Prostate gland (tissue), 2 donors: ENCODE data around the gene KREMEN1. TPM values are rescaled to one million over a fixed set of nuclear protein-coding genes. Genes with fewer than 3 reads are reported as not detected.

Experiments
- DNase-seq: peaks from one replicate; pipeline ENCODE4 v3.0.0-alpha.2; 2019; ENCODE audit warnings: low spot score
- H3K27ac ChIP-seq, 2 donors: fragments of 200-600 bp; sonication (generic); 2 replicates each; pipeline ENCODE4 v1.5.1; 2017 to 2019
- H3K27me3 ChIP-seq: fragments of 200-600 bp; sonication (generic); replicated peaks from 2 replicates; pipeline ENCODE4 v1.5.1; 2019; ENCODE audit not compliant: insufficient read depth
- H3K36me3 ChIP-seq, 2 donors: fragments of 200-600 bp; sonication (generic); 1 replicate in 1 of 2; 2 replicates in 1 of 2; pipeline versions ENCODE4 v1.5.1 to v1.8.1; 2017 to 2019
- H3K4me1 ChIP-seq: fragments of 200-600 bp; sonication (generic); replicated peaks from 2 replicates; pipeline ENCODE4 v1.5.1; 2019
- H3K4me3 ChIP-seq, 2 donors: fragments of 200-600 bp; sonication (generic); 2 replicates each; pipeline ENCODE4 v1.5.1; 2017 to 2019
- H3K9me3 ChIP-seq: fragments of 200-600 bp; sonication (generic); 2 replicates; pipeline ENCODE4 v1.5.1; 2017
- CTCF ChIP-seq, 4 experiments: fragments of 200-600 bp in 2 of 4; fragments of 450-650 bp in 2 of 4; sonication (generic) in 2 of 4; IDR thresholded peaks; 1 replicate in 3 of 4; 2 replicates in 1 of 4; pipeline ENCODE4 v1.5.1; 2016 to 2019; ENCODE audit warnings: antibody characterized with exemption in 4 of 4, mild to moderate bottlenecking in 2 of 4, moderate library complexity in 2 of 4
- POLR2A ChIP-seq: fragments of 450-650 bp; IDR thresholded peaks from one replicate; pipeline ENCODE4 v1.6.1; 2016; ENCODE audit warnings: antibody characterized with exemption, mild to moderate bottlenecking
- POLR2AphosphoS5 ChIP-seq: sonication (generic); formaldehyde crosslinking; IDR thresholded peaks from one replicate; pipeline ENCODE4 v1.6.1; 2017; ENCODE audit warnings: antibody characterized with exemption
- WGBS: methylation state at CpG from one replicate; pipeline ENCODE4 v1.1.5; 2018; 5-methylcytosine and 5-hydroxymethylcytosine counted together
- intact Hi-C: fragments of 100-400 bp; cut with DNase I; formaldehyde crosslinking; loops from one replicate; pipeline ENCODE4 v1.14.2; 2022
- total RNA-seq, 2 donors: library from RNA; depleted of rRNA; stranded (reverse); fragments of >200 nt; gene quantifications; one replicate each; pipeline ENCODE4 v1.1.0, GENCODE V29; 2016

Gene KREMEN1
- total RNA-seq, 2 donors from 2014 or later: 19.3 to 49.0 TPM

DNA sequence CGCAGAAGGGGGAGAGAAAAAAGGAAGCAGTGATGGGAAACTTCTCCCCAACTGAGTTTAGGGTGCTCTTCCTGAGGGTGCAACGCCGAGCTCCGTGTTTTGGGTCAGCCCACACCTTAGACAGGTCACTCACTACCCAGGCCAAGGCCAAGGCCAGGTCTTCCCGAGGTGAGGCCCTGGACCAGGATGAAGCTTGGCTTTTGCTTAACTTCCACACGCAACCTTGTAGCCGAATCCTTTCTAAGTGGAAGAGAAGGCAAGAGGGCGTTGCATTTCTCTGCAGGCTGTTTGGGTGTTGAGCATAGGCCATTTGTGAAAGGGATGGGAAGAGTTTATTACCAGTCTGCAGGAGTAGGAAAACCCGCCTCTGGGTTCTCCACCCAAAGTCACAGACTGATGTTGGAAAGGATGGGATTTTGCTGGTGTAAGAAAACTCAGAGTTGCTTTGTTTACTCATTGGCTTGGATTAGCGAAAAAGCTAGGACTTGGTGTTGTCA lies 1.5 kb downstream of the KREMEN1 start:
- Histone ChIP-seq H3K27me3 (no peaks in the 10 kb centered on the region), H3K4me1 (peaks cover 9% of the 10 kb centered on the region), H3K9me3 (no peaks in the 10 kb centered on the region), H3K27ac (peak overlapping the region; percentile 77 to 80), H3K4me3 (peak overlapping the region; percentile 75 to 80), H3K36me3 (no peaks in the 10 kb centered on the region)
- TF ChIP-seq POLR2A (no peak), POLR2AphosphoS5 (no peak), CTCF (IDR thresholded peaks at IDR 0.05) (no peak)
- WGBS: 29% methylated on average over 10 of the region's 10 CpGs
- intact Hi-C loops: loop anchor here (5.0 to 10.0 kb wide), 2 partner anchors 78 to 170 kb away; no protein-coding TSS in a partner anchor
- no peak for DNase-seq

- 69% methylated on average over 6 of the region's 6 CpGs for WGBS
- TF ChIP-seq POLR2A (no peak), POLR2AphosphoS5 (no peak), CTCF (IDR thresholded peaks at IDR 0.05) (no peak)
- Histone ChIP-seq H3K4me3 (no peak overlapping the region), H3K9me3 (no peaks in the 10 kb centered on the region), H3K4me1 (peaks cover 8% of the 10 kb centered on the region), H3K27me3 (no peaks in the 10 kb centered on the region), H3K36me3 (no peaks in the 10 kb centered on the region), H3K27ac (peak overlapping the region in 1 of 2 donors; percentile 18)
- intact Hi-C loops: loop anchor here (10.0 kb wide), 1 partner anchor 167 kb away; no protein-coding TSS in a partner anchor
- no peak for DNase-seq
Observed at GRCh38 chr22:29078036-29078868, 5.4 kb downstream of the KREMEN1 start.

DNA sequence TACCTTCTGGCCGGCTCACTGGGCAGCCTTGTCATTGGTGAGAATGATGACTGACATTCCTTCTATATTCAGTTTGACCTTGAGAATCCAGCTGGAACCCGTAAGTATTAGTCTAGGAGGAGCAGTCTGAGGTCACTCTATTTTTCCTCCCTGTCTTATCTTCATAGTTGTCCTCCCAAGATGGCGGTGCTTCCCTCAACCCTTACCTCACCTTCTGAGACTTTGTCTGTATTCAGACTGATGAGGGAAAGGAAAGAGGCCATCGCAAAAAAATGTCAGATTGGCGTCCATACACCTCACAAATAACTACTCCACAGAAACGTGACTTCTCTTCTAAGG lies 6.0 kb downstream of the KREMEN1 start:
- TF ChIP-seq POLR2A (no peak), CTCF (IDR thresholded peaks at IDR 0.05) (no peak)
- Histone ChIP-seq H3K9me3 (no peaks in the 10 kb centered on the region), H3K27me3 (no peaks in the 10 kb centered on the region), H3K27ac (peak overlapping the region in 1 of 2 donors; percentile 18), H3K36me3 (no peaks in the 10 kb centered on the region), H3K4me3 (no peak overlapping the region), H3K4me1 (peaks cover 8% of the 10 kb centered on the region)
- DNase-seq: no peak
- WGBS: 65% methylated on average over 6 of the region's 6 CpGs
- intact Hi-C loops: loop anchor here (10.0 kb wide), 1 partner anchor 166 kb away; no protein-coding TSS in a partner anchor

DNA sequence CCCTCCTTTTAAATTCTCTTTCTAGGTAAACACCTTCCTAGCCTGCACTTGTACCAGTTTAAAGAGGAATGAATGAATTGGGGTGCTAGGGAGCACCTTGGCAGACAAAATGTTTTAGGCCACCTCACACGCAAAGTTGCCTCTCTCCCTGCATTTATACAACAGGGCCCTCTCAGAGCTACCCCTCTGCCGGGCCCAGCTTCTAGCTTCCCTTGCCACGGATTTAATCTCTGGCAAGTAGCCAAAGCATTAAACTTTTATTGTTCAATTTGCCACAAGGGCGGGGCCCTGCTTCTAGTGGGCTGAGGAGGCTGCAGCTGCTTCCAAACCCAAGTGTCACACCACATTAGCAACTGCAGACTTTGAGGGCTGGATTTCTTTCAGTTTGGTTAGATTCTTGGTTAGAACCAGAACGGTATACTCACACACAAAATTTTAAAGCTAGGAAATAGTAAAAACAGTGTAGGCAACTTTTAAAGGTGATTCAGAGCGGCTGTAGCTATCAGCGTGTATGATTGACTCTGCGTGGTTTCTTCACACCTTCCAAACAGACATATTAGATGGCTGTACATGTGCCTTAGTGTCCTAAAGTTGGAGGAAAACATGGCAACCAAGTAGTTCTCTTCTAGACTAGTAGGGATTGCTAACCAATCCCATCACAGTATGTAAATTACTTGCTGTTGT lies 6.5 kb downstream of the KREMEN1 start:
- Histone ChIP-seq H3K4me3 (no peak overlapping the region), H3K9me3 (no peaks in the 10 kb centered on the region), H3K4me1 (peaks cover 8% of the 10 kb centered on the region), H3K36me3 (no peaks in the 10 kb centered on the region), H3K27me3 (no peaks in the 10 kb centered on the region), H3K27ac (peak overlapping the region in 1 of 2 donors; percentile 18)
- 35% methylated on average over 8 of the region's 8 CpGs for WGBS
- TF ChIP-seq POLR2AphosphoS5 (peak; percentile 46), CTCF (IDR thresholded peaks at IDR 0.05) (no peak)
- intact Hi-C loops: loop anchor here (10.0 kb wide), 1 partner anchor 165 kb away; no protein-coding TSS in a partner anchor
- DNase-seq: peak; percentile 49
